ENCODE measurements around the gene GID4.

The GID4 gene

GRCh38 chr17:18105595-18105994 is 66.4 kb downstream of the GID4 start:
- DNase-seq: no peak

DNA sequence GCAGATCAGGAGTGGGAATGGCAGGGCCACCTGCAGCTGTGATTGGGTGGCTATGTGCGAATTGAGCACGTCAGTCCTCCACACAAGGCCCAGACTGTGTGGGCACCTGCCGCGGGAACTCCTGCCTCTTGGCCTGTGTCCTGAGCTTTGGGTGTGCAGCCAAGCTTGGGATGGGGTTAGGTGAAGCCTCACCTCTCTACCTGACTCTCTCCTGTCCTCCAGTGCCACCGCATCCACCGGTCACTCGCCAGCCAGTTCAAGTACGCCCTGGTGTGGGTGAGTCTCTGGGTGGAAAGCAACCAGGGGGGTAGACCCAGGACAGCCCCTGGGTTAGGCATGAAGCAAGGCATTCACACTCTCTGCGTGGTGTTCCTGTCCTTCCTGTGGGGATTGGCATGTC is 67.0 kb downstream of the GID4 start:
- no peak for DNase-seq

GRCh38 chr17:18107061-18107790 is 68.0 kb downstream of the GID4 start:
- no peak for DNase-seq

DNA sequence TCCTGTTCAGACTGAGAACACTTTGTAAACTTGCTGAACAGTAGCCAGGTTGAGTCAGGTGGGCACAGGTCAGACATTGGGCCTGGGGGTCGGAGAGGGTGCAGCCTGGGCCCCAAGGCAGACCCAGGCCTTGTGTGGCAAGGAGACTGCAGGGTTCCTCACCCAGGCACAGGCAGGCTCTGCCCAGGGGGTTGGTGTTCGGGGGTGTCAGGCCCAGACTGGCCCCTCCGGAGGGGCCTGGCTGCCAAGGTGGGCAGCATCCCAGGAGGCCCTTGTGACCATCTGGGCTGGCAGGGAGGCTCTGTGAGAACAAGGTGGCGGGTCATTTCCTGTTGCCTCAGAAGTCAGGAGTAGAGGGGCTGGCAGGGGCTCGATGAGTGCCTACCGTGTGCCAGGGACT is 68.8 kb downstream of the GID4 start:
- no peak for DNase-seq

DNA sequence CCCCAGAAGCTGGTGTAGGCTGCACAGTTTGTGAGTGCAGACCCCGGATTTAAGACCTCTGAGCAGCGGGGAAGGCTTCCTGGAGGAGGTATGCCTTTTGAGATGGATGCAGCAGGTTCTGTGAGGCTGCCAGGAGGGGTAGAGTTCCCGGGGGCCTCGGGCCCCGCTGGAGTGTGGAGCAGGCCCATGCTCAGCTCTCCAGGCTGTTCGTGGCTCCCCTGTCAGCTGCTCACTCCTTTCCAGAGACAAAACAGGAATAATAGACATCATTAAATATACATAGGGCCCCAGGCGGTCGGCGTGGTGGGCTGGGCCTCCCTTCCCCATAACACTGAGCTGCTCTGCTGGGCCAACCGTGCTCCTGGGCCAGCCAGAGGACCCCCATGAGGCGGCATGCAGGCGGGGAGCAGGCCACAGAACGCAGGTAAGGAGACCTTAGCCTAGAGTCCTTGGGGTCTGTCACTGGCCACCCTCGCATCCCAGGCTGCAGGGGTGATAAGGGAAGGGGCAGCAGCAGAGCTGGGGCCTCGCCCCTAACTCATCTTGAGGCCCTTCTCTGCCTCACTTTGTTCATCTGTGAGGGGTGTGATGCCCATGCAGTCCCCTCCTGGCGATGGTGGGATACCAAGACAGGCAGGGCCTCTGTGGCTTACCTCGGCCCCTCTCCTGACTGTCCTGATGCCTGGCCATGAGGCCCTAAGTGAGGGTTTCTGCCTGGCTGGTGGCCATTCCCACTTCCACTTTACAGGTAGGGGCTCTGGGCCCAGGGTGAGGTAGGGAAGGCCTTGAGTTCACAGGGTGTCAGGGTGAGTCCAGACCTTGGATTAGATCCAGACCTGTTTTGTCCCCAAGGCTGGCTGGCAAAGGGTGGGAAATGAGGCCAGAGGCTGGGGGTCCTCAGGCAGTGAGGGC is 69.4 kb downstream of the GID4 start, which contains the start of gene MYO15A:
TSS of gene MYO15A (plus strand) at position 356 of the 912 bp plus-strand sequence. CDS start 10,045 bp downstream, outside the sequence.
- DNase-seq: no peak

DNA sequence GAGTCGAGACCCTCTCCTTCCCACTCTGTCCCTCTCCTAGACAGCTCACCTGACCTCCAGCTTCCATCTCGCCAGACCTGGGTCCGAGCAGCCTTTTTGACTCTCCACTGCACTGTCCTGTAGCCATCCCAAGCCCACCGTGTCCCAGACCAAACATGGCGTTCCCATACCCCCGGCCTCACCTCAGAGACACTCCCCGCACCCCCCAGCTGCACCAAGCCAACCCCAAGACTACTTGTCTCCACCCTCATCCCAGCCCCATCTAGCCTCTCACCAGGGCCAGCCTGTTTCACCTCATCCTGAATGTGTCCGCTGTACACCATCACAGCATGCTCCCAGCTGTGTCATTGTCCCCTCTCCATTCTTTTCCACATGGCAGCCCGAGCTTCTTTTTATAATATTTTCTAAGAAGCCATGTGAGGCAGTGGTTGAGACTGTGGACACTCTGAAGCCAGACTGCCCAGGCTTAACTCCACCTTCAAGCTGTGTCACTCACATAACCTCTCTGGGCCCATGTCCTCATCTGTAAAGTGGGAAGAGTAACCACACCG is 70.8 kb downstream of the GID4 start:
- no peak for DNase-seq

DNA sequence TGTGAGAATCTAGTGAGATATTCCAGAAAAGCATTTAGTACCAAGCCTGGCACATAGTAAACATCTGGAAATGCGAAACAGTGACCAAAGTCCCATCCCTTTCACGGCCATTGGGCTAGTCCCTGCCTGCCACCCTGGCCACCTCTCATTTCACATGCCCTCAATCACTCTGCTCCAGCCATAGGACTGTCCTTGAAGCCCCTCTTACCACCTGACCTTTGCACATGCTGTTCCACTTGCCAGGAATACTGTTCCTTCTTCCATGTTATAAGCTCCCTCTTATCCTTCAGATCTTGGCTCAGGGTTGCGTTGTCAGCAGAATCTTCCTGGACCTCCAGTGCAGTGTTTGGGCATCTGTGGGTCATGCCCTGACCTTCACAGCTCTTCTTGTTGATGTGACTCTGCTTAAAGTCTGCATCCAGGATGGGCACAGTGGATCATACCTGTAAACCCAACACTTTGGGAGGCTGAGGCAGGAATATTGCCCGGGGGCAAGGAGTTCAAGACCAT is 71.5 kb downstream of the GID4 start:
- DNase-seq: no peak

GRCh38 chr17:18111330-18111971 is 72.2 kb downstream of the GID4 start:
- no peak for DNase-seq

DNA sequence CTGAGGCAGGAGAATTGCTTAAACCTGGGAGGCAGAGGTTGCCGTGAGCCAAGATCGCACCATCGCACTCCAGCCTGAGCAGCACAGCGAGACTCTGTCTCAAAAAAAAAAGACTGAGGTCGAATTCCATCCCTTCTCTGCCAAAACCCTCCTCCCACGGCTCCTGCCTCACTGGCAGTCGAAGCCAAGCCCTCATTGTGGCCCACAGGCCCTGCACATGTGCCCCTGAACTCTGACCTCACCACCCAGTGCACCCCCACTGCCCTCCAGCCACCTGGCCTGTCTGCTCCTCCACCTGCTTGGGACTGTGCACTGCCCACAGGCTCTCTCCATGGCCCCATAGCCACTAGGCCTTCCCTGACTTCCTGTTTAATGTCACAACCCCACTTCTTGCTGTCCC is 76.3 kb downstream of the GID4 start:
- no peak for DNase-seq

- no peak for DNase-seq
Observed at GRCh38 chr17:18116078-18116477, 76.9 kb downstream of the GID4 start.

- DNase-seq: no peak
Observed at GRCh38 chr17:18117533-18117932, 78.3 kb downstream of the GID4 start.
